CD4-positive, alpha-beta T cell treated with Interferon gamma for 1 hour (primary cell): ENCODE results near the gene SYT5.
"Not testable (repeated sequence)": the region's sequence is repeated elsewhere in the genome, so short reads cannot be mapped to it uniquely, and the experiment has no call there.

Source experiments
- DNase-seq: peaks from one replicate; pipeline ENCODE4 v3.0.0-alpha.2; 2020

Gene SYT5

GRCh38 chr19:55206664-55207500 is 26.8 kb upstream of the SYT5 start:
- peak; percentile 45 for DNase-seq

- DNase-seq, result peak; percentile 9
Observed at GRCh38 chr19:55202199-55202598, 22.1 kb upstream of the SYT5 start.

- DNase-seq, result no peak
Observed at GRCh38 chr19:55199620-55200204, 19.6 kb upstream of the SYT5 start.

- DNase-seq, result no peak
Observed at GRCh38 chr19:55198651-55199050, 18.6 kb upstream of the SYT5 start.

DNA sequence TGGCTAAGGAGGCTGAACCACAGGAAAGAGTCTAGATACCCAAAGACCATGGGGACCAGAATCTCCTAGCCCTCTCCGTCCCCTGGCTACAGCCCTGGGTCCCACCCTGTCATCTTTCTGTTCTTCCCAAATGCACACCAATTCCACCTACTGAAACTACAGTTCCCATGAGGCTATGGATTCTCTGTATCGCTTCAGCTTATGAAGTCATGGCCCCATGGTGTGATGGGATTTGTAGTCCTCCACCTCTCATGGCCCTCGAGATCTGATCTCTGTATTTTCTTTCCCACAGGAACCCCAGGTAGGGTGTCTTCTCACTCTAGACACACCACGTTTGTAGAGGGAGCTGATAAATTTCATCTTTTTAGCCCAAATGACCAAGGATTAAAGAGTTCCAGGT is 17.4 kb upstream of the SYT5 start:
- no peak for DNase-seq

DNA sequence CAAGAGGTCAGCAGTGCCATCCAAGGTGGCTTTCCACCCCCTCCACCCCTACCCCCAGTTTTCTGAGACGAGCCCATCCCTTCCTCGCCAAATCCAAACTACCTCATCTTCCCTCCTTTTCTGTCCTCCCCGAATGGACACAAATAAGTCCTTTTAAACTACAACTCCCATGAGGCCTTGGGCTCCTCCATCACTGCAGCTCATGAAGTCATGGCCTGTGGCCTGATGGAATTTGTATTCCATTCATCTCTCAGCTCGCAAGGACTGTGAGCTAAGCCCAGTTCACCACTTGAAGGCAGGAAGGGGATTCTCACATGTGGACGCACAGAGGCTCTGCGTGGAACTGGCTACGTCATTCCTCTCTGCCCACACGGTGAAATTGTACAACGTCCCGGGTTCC is 16.7 kb upstream of the SYT5 start:
- DNase-seq, result no peak

DNA sequence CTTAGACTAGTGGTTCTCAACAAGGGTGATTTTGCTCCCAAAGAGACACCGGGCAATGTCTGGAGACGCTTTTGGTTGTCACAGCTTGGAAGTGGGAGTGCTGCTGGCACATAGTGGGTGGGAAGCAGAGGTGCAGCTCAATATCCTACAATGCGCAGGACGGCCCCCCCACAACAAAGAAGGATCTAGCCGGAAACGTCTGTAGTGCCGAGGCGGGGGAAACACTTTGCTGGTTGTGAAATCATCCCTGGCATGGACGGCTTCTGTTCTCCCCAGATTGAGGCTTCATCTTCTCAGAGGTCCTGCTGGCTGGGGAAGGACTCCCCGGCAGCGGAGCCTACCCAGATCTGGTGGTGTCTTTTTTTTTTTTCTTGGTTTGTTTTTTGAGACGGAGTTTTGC is 13.4 kb upstream of the SYT5 start:
- no peak for DNase-seq

- DNase-seq, result no peak
Observed at GRCh38 chr19:55189403-55189835, 9.3 kb upstream of the SYT5 start.

GRCh38 chr19:55188625-55189024 is 8.5 kb upstream of the SYT5 start:
- no peak for DNase-seq

GRCh38 chr19:55186080-55186479 is 6.0 kb upstream of the SYT5 start:
- no peak for DNase-seq

DNA sequence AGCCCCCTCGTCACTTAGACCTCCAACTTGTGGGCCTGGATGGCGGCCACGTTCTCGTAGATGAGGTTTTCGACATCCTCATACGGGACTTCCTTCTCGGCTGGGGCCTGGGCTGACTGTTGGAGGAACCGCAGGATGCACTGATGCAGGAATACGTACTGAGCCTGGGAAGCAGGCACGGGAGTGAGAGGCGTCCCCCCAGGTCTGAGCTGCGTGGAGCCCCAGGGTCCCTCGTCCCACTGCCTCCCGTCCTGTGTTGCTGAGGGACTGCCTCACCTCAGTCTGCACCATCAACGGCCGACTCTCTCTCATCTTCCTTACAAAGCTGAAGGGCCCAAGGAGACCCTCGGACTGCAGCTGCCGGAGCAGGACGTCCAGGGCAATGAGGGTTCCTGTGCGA is 1.7 kb upstream of the SYT5 start:
- DNase-seq, result no peak

DNA sequence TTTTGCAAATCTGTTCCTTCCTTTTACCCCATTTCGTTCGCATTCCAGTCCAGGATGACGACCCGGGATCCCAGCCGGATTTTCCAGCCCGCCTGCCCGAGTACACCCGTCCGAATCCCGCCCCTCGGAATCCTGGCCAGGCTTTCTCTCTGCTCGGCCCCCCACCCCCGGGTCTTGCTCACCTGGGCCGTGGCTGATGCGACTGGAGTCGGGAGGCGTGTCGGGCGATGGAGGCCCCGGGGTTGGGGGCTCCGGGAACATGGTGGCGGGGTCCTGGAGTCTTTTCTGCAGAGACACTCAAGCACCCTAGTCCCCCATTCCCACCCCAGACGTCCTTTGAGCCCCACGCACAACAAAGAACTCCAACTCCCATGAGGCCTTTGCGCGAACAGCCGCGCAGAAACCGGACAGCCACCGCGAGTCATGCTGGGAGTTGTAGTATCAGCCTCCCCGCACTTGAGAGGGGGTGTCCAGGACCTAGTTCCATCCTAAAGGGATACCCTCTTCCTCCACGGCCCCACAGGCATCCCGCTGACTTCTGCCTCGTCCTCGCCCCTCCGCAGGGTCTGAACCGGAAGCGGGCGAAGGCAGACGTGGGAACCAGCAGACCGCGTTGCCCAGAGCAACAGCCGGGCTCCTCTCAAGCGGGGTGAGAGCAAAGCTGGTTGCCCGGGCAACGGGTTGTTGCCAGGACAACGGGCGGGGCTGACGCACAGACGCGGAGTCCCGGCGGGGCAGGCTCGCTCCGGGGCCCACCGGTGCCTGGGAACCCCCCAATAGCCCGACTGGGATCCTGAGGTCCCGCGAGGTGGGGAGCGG is 1.1 kb downstream of the SYT5 start:
- peak; percentile 96 for DNase-seq

DNA sequence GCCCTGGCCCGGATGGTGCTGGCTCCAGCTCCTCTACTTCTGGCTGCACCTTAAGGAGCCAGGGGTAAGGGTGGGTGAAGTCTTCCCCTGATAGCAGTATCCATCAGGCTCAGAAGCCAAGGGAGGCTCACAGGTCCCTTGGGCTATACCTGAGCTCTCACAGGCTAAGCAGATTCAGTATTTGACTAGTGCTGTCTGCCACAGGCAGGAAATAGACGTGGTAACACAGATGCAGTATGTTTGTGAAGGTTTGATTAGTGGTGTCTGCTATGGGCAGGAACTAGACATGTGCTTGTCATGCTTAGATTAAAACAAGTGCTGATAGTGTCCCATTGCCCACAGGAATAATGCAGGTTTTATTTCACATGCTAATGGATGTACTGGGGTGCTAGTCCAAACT is 4.0 kb downstream of the SYT5 start:
- no peak for DNase-seq

DNA sequence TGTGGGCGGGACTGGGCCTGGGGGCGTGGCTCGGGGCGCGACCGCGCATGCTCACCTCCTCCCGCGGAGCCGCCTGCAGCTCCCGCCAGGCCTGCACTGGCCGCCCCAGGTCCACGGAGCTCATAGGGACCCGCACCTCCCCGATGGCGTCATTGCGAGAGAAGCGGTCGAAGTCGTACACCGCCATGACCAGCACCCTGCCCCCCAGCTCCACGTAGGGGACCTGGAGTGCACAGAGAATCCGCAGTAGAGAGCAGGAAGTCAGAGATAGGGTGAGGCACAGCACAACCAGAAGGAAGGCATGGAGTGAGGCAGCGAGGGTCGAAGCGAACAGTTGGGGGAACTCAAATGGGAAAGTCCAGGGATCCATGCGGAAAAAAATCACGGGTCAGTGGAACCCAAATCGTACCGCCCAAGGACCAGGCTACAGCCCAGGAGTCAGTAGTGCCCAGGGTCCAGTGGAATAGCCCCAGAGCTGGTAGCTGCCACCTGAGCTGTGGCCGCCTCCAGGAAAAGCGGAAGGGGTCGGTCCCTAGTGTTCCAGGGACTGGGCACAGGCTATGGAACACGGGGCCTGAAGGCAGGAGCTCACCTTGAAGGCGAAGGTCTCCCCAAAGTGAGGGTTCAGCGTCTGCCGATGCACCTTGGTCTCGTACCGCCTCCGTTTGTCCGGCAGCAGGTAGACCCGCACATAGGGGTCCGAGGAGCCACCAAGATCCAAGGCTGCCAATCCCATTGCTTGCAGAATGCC is 4.8 kb downstream of the SYT5 start:
- DNase-seq, result no peak

- DNase-seq, result no peak
Observed at GRCh38 chr19:55174425-55175116, 5.5 kb downstream of the SYT5 start.

DNA sequence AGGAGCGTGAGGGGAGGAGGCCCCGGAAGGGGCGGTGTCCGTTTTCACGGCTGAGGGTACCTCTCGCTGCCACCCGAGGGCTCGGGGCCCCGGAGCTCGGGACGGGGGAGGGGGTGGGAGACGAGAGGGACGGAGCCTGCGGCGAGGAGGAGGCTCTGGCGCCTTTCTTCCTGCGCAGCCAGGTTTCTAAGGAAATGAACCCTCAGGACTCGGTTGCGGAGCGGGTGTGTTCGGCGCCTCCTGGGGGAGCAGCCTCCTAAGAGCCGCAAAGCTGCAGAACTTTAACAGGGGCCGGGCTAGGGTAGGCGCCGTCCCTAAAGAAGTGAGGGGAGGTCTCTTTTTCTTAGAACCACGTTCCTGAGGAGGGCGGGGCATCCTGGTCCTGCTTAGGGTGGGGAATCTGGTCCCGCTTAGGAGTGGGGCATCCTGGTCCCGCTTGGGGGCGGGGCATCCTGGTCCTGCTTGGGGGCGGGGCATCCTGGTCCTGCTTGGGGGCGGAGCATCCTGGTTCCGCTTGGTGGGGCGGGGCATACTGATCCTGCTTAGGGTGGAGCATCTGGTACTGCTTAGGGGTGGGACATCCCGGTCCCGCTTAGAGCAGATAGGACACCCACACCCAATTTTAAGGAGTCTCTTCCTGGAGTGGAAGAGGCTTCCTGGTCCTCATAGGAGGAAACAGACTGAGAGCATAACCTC is 6.2 kb downstream of the SYT5 start:
- peak; percentile 26 for DNase-seq

DNA sequence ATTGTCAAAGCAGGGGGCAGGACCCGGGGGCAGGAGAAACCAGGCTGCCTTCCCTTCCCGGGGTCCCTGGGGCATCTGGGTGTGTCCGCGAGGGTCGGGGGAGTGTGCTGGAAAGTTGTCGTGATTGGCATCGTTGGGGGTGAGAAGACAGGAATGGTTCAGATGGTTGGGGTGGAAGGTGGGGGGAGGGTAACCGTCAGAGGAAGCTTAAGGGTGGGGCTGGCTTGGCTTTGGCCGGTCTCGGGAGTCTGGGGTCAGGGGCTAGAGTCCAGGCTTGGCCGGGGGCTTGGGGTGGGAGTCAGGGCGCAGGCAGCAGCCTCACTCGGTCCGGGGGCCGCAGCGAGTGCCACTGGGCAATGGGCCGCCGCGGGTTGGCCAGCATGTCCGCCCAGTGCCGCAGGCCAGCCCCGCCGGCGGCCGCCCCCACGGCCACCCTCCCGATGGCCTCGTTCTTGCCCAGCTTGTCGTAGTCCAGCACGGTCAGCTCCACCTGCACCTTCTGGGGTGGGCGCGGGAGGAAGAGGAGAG is 6.8 kb downstream of the SYT5 start:
- DNase-seq, result no peak

GRCh38 chr19:55172741-55173140 is 7.3 kb downstream of the SYT5 start:
- no peak for DNase-seq

DNA sequence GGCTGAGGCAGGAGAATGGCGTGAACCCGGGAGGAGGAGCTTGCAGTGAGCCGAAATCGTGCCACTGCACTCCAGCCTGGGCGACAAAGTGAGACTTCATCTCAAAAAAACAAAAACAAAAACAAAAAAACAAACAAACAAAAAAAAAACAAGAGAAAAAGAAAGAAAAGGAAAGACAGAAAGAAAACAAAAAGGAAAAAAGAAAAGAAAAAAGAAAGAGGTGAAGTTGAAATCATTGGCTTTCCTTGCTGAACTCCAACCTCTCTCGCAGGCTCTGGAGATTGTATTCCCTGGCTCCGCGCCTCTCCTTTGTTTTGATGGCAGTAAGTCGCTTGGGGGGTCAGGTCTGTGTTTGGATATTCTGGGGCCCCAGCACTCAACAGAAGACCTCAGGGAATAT is 7.8 kb downstream of the SYT5 start:
- not testable (repeated sequence) for DNase-seq

- DNase-seq, result no peak
Observed at GRCh38 chr19:55171440-55171839, 8.6 kb downstream of the SYT5 start.

DNA sequence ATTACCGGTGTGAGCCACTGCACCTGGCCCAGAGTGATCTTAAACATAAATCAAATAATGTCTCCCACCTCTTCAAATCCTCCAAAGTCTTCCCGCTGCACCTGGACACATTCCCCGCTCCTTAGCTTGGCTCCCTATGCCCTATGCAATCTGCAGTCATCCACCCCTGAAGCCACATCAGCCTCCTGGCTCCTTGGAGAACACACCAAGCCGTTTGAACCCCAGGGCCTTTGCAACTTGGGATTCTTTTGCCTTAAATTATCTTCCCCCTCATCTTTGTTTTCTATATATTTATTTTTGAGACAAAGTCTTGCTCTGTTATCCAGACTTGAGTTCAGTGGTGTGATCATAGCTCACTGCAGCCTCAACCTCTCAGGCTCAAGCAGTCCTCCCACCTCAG is 11.0 kb downstream of the SYT5 start:
- no peak for DNase-seq
